HFF-Myc (cell line): Measurements from ENCODE around the gene ATIC.

Experiments used
- DNase-seq: peaks from one replicate; pipeline ENCODE4 v3.0.0-alpha.2; 2011; ENCODE audit warnings: low read depth; ENCODE audit errors: extremely low read depth
- H3K4me3 ChIP-seq: replicated peaks from 2 replicates; pipeline ENCODE4 v1.5.1; 2011; ENCODE audit warnings: low read depth, mild to moderate bottlenecking, control low read depth, low read length
- CTCF ChIP-seq: IDR thresholded peaks from 2 replicates; pipeline ENCODE4 v1.5.1; 2012; ENCODE audit warnings: mild to moderate bottlenecking, low read depth, low read length, control low read depth; ENCODE audit errors: missing control alignments

The ATIC gene

GRCh38 chr2:215363039-215363438 lies 51.2 kb downstream of the ATIC start:
- no peak for TF ChIP-seq CTCF
- DNase-seq, result no peak
- H3K4me3 ChIP-seq, result no peak overlapping the region

GRCh38 chr2:215363461-215364156 lies 51.8 kb downstream of the ATIC start:
- DNase-seq, result no peak
- H3K4me3 ChIP-seq, result no peak overlapping the region
- TF ChIP-seq CTCF, result no peak

GRCh38 chr2:215364157-215365155 lies 52.6 kb downstream of the ATIC start:
- no peak for TF ChIP-seq CTCF
- no peak overlapping the region for H3K4me3 ChIP-seq
- no peak for DNase-seq

GRCh38 chr2:215365184-215365658 lies 53.4 kb downstream of the ATIC start:
- no peak for TF ChIP-seq CTCF
- no peak for DNase-seq

GRCh38 chr2:215366440-215367032 lies 54.7 kb downstream of the ATIC start:
- H3K4me3 ChIP-seq, result no peak overlapping the region
- TF ChIP-seq CTCF, result no peak
- no peak for DNase-seq

More at GRCh38 chr2:215365184-215365658, 53.4 kb downstream of the ATIC start:
- H3K4me3 ChIP-seq, result no peak overlapping the region

- TF ChIP-seq CTCF, result no peak
- no peak overlapping the region for H3K4me3 ChIP-seq
- DNase-seq, result peak; percentile 12
Measured at GRCh38 chr2:215367662-215368492, 56.0 kb downstream of the ATIC start.
